ENCODE results near the gene CNDP1.

CNDP1 gene

DNA sequence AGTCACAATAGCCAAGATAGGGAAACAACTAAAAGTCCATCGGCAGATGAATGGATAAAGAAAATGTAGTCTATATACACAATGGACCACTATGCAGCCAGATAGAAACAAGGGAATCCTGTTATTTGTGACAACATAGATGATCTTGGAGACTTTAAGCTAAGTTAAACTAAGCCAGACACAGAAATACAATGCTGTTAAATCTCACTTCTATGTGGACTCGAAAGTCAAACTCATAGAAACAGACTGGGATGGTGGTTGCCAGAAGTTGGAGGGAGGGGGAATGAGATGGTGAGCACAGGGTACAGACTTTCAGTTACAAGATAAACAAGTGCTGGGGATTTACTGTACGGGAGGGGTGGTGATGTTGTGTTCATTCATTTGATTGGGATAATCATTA is 5.4 kb upstream of the CNDP1 start:
- H3K9me3 ChIP-seq (ENCODE audit: control insufficient read depth, insufficient read depth, low read depth, low read length): no peaks in the 10 kb centered on the region
- H3K36me3 ChIP-seq (ENCODE audit: control insufficient read depth in 2 of 2, insufficient read depth in 1 of 2, low read length in 2 of 2): no peaks in the 10 kb centered on the region; a peak in 1 of 3 replicates
- H3K27ac ChIP-seq (ENCODE audit: extremely low read depth, low read depth, low read length): no peak overlapping the region
- POLR2A ChIA-PET: no interaction called here
- CTCF ChIA-PET: no interaction called here
- H3K4me1 ChIP-seq (ENCODE audit: control insufficient read depth, insufficient read depth, low read length): no peaks in the 10 kb centered on the region
- no peak overlapping the region for H3K4me3 ChIP-seq (ENCODE audit: low read depth, low read length)
- TF ChIP-seq ZNF112 (tag by site-specific recombination; IDR thresholded peaks at IDR 0.05) (no peak), ZNF266 (tag by site-specific recombination; IDR thresholded peaks at IDR 0.05; ENCODE audit: low read depth) (no peak), ZNF398 (tag by site-specific recombination; IDR thresholded peaks at IDR 0.05) (no peak), ZNF221 (tag by site-specific recombination; IDR thresholded peaks at IDR 0.05; ENCODE audit: borderline replicate concordance) (no peak), MZF1 (tag by site-specific recombination; IDR thresholded peaks at IDR 0.05; ENCODE audit: borderline replicate concordance) (no peak), KLF9 (tag by site-specific recombination; IDR thresholded peaks at IDR 0.05; ENCODE audit: low read depth) (no peak), ELK4 (IDR thresholded peaks at IDR 0.05; ENCODE audit: borderline replicate concordance, low read depth, low read length) (no peak), ZIC2 (tag by site-specific recombination; IDR thresholded peaks at IDR 0.05) (no peak), WT1 (tag by site-specific recombination; IDR thresholded peaks at IDR 0.05) (no peak)
- TF ChIP-seq, protein P1, sequence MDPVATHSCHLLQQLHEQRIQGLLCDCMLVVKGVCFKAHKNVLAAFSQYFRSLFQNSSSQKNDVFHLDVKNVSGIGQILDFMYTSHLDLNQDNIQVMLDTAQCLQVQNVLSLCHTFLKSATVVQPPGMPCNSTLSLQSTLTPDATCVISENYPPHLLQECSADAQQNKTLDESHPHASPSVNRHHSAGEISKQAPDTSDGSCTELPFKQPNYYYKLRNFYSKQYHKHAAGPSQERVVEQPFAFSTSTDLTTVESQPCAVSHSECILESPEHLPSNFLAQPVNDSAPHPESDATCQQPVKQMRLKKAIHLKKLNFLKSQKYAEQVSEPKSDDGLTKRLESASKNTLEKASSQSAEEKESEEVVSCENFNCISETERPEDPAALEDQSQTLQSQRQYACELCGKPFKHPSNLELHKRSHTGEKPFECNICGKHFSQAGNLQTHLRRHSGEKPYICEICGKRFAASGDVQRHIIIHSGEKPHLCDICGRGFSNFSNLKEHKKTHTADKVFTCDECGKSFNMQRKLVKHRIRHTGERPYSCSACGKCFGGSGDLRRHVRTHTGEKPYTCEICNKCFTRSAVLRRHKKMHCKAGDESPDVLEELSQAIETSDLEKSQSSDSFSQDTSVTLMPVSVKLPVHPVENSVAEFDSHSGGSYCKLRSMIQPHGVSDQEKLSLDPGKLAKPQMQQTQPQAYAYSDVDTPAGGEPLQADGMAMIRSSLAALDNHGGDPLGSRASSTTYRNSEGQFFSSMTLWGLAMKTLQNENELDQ (tag by site-specific recombination; IDR thresholded peaks at IDR 0.05; ENCODE audit: low read depth): no peak

- H3K9me3 ChIP-seq (ENCODE audit: control insufficient read depth, insufficient read depth, low read depth, low read length): no peaks in the 10 kb centered on the region
- ChIA-PET POLR2A (no interaction called here), CTCF (no interaction called here)
- H3K4me1 ChIP-seq (ENCODE audit: control insufficient read depth, insufficient read depth, low read length): no peaks in the 10 kb centered on the region
- no peaks in the 10 kb centered on the region; a peak in 1 of 3 replicates for H3K36me3 ChIP-seq (ENCODE audit: control insufficient read depth in 2 of 2, insufficient read depth in 1 of 2, low read length in 2 of 2)
- H3K4me3 ChIP-seq (ENCODE audit: low read depth, low read length): no peak overlapping the region
- TF ChIP-seq, protein P2, sequence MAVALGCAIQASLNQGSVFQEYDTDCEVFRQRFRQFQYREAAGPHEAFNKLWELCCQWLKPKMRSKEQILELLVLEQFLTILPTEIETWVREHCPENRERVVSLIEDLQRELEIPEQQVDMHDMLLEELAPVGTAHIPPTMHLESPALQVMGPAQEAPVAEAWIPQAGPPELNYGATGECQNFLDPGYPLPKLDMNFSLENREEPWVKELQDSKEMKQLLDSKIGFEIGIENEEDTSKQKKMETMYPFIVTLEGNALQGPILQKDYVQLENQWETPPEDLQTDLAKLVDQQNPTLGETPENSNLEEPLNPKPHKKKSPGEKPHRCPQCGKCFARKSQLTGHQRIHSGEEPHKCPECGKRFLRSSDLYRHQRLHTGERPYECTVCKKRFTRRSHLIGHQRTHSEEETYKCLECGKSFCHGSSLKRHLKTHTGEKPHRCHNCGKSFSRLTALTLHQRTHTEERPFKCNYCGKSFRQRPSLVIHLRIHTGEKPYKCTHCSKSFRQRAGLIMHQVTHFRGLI (tag by site-specific recombination; IDR thresholded peaks at IDR 0.05): no peak
- TF ChIP-seq, protein P3, sequence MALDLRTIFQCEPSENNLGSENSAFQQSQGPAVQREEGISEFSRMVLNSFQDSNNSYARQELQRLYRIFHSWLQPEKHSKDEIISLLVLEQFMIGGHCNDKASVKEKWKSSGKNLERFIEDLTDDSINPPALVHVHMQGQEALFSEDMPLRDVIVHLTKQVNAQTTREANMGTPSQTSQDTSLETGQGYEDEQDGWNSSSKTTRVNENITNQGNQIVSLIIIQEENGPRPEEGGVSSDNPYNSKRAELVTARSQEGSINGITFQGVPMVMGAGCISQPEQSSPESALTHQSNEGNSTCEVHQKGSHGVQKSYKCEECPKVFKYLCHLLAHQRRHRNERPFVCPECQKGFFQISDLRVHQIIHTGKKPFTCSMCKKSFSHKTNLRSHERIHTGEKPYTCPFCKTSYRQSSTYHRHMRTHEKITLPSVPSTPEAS (tag by site-specific recombination; IDR thresholded peaks at IDR 0.05): no peak
- no peak for TF ChIP-seq ZNF335 (tag by site-specific recombination; conservative IDR thresholded peaks at IDR 0.05)
- TF ChIP-seq ZNF707 (tag by site-specific recombination; IDR thresholded peaks at IDR 0.05): no peak
- TF ChIP-seq ZNF416 (tag by site-specific recombination; IDR thresholded peaks at IDR 0.05): no peak
- no peak for TF ChIP-seq ZBTB17 (tag by site-specific recombination; IDR thresholded peaks at IDR 0.05)
- TF ChIP-seq, protein P4, sequence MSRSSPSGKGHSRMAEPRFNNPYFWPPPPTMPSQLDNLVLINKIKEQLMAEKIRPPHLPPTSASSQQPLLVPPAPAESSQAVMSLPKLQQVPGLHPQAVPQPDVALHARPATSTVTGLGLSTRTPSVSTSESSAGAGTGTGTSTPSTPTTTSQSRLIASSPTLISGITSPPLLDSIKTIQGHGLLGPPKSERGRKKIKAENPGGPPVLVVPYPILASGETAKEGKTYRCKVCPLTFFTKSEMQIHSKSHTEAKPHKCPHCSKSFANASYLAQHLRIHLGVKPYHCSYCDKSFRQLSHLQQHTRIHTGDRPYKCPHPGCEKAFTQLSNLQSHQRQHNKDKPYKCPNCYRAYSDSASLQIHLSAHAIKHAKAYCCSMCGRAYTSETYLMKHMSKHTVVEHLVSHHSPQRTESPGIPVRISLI (tag by site-specific recombination; IDR thresholded peaks at IDR 0.05): no peak
- H3K27ac ChIP-seq (ENCODE audit: extremely low read depth, low read depth, low read length): no peak overlapping the region
Measured at GRCh38 chr18:74529378-74529777, 4.9 kb upstream of the CNDP1 start.

Measured in HEK293 (cell line).